A673 (cell line): ENCODE results near the gene KCNV2.

Experiments
- EZH2 ChIP-seq: fragments of 200-600 bp; sonication (generic); IDR thresholded peaks from 2 replicates; pipeline ENCODE4 v1.6.1; 2017; ENCODE audit warnings: borderline replicate concordance, low read depth, mild to moderate bottlenecking, mixed read lengths, antibody characterized with exemption, low read length; ENCODE audit not compliant: poor library complexity, severe bottlenecking
- TF ChIP-seq, protein P1 (sequence below): fragments of 300-800, 200-600 bp; sonication (generic); conservative IDR thresholded peaks from 2 replicates; pipeline ENCODE4 v1.5.1; 2017; ENCODE audit warnings: low read depth, mild to moderate bottlenecking, antibody characterized with exemption, low read length, moderate library complexity, mixed read lengths

DNA sequence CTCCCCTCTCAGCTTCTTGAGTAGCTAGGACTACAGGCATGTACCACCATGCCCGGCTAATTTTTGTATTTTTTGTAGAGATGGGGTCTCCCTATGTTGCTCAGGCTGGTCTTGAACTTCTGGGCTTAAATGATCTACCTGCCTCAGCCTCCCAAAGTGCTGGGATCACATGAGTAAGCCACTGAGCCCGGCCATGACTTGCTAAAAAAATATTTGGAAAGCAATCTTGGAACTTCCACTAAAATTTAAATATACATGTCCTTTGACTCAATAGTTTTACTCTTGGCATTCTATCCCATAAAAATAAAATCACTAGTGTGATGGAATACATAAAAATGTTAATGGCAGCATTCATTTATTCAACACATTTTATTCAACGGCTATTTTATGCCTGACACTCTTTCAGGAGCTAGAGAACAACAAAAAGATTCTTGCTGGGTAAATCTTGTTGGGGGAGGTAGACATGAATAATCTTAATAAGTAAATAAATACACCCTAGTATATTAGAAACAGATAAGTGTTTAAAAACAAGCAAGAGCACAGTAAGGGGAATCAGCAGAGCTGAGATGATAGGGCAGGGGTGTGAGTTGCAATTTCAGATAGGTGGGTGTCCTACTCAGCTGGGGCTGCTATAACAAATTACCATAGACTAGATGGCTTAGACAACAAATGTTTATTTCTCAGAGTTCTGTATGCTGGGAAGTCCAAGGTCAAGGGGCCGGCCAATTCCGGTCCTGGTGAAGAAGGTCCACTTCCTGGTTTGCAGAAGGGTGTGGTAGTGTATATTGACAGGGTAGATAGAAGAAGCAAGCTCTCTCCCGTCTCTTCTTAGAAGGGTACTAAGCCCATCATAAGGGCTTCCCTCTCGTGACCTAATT is 50.7 kb downstream of the KCNV2 start:
- TF ChIP-seq, protein P1, sequence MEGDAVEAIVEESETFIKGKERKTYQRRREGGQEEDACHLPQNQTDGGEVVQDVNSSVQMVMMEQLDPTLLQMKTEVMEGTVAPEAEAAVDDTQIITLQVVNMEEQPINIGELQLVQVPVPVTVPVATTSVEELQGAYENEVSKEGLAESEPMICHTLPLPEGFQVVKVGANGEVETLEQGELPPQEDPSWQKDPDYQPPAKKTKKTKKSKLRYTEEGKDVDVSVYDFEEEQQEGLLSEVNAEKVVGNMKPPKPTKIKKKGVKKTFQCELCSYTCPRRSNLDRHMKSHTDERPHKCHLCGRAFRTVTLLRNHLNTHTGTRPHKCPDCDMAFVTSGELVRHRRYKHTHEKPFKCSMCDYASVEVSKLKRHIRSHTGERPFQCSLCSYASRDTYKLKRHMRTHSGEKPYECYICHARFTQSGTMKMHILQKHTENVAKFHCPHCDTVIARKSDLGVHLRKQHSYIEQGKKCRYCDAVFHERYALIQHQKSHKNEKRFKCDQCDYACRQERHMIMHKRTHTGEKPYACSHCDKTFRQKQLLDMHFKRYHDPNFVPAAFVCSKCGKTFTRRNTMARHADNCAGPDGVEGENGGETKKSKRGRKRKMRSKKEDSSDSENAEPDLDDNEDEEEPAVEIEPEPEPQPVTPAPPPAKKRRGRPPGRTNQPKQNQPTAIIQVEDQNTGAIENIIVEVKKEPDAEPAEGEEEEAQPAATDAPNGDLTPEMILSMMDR = no peak
- TF ChIP-seq EZH2 = no peak
